COLO668 (cell line): ENCODE data around the gene MAPK8IP3.

Source experiments
- DNase-seq: peaks from one replicate; lab custom pipeline; 2025; ENCODE audit not compliant: unreplicated experiment; lab: John Stamatoyannopoulos, UW

MAPK8IP3 gene

GRCh38 chr16:1772908-1773702 lies 67.1 kb downstream of the MAPK8IP3 start, which contains the start of gene MRPS34:
TSS of gene MRPS34 (minus strand) at chr16:1773134. CDS start at chr16:1773119, 15 bp downstream.
- peak; percentile 93 for DNase-seq

GRCh38 chr16:1773703-1774447 lies 67.9 kb downstream of the MAPK8IP3 start:
- DNase-seq, result peak; percentile 45

DNA sequence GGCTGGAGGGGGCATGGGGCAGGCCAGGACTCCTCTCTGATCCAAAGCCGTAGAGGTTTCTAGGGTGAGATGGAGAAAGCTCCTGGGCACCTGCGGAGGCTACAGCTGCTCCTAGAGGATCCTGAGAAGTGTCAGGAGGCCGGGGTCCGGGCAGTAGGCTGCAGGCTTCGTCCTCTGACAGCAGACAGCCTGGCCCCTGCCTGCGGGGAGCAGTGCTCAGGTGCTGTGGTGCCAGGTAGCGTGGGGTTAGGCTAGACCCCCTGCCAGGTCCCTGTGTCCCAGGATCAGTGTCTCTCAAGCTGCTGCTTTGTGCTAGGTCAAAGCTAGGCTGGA lies 68.4 kb downstream of the MAPK8IP3 start:
- DNase-seq, result no peak

GRCh38 chr16:1775006-1775845 lies 69.2 kb downstream of the MAPK8IP3 start:
- DNase-seq, result no peak

GRCh38 chr16:1775846-1776671 lies 70.1 kb downstream of the MAPK8IP3 start:
- no peak for DNase-seq

GRCh38 chr16:1776672-1776955 lies 70.6 kb downstream of the MAPK8IP3 start:
- no peak for DNase-seq

DNA sequence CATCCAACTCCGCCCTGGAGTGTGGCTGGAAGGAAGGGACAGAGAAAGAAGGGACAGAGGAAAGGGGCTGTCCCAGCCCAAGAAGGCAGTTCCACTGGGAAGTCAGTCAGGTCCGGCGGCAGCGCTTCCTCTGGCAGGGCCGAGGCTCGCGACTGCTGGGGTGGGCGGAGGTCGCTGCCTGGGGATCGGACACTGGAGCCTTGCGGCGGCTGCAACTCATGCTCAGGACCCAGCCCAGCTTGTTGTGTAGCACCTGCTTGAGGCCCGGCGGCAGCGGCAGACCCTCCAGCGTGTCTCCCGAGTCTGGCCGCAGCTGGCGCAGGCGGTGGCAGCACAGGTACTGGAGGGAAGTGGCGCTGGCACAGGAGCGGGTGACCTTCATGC lies 71.0 kb downstream of the MAPK8IP3 start:
- DNase-seq, result no peak

GRCh38 chr16:1777375-1778199 lies 71.6 kb downstream of the MAPK8IP3 start:
- DNase-seq, result no peak

DNA sequence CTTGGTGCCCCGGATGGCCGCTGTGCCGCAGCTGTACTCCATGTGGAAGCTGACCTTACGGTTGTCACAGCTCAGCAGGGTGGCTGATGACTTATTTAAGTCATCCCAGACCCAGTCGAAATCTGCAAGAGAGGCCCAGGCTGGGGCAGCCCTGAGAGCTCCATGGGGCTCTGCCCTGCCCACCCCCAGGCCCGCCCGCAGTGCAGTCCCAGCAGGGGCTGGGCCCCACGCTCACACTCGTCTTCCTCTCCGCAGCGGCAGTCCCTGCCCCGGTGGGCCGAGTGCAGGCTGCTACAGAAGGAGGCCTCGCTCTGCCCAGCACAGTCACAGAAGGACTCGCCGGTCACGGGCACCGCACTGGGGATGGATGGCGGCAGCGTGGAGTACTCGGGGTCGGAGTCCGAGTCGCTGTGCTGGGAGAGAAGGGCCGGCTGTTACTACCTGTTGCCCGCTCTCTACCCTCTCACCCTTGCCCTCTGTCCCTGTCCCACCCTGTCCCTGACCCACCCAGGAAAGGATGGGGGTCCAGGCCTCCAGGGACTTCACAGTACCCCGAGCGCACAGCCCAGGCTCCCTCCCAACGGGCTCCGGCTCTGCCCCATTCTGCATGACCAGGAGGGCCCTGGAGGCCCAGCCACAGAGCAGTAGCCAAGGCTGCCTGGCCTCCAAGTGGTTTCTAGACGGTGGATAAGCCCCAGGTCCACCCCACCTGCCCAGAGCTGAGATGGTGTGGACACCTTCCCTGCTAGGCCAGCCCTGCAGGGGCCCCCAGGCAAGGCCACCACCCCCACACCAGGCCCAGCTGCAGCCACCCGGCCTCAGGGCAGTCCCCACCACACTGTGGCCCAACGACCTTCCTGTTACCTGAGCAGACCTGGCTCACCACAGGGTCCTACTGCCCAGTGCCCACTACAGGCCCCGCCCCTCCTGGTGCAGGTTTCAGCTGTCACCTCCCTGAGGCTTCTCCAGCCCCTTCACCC lies 72.5 kb downstream of the MAPK8IP3 start:
- no peak for DNase-seq

GRCh38 chr16:1779234-1779701 lies 73.3 kb downstream of the MAPK8IP3 start:
- DNase-seq, result no peak

DNA sequence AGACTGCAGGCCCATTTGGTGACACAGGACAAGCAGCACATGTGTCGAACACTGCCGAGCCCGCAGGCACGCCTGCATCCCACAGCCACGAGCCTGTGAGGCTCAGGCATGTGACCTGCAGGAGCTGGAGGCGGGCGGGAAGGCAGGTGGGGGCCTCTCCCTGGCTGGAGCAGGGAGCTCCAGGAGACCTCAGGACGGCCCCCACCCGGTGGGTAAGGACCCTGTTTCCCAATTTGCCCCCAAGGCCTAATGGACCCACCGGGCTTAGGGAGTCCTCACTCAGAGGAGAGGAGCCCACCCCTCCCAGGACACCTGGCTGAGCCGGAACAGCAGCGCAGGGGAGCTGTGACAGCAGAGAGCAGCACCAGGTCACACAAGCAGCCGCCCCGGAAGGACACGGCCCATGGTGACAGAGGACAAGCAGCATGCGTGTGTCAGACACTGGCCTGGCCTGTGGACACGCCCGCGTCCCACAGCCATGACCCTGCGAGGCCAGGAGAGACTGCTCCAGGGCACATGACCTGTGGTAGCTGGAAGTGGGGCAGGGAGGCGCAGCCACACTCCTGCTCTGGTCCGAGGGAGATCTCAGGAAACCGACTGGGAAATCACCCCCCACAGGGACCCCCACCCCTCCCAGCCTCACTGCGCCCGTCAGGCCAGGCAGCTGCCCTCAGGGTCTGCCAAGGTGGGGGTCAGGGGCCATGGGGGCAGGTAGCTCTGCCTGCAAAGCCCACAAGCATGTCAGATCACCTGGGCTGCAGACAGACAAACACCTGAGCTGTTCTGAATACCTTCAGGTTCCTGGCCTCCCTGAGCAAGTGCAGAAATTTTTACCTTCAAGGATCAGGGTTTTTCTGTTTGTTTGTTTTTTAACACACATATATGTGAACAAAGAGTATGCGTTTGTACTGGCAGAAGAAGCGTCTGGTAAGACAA lies 74.0 kb downstream of the MAPK8IP3 start:
- DNase-seq, result no peak

- no peak for DNase-seq
Measured at GRCh38 chr16:1780677-1781072, 74.7 kb downstream of the MAPK8IP3 start.

GRCh38 chr16:1781254-1781653 lies 75.3 kb downstream of the MAPK8IP3 start:
- DNase-seq, result no peak

DNA sequence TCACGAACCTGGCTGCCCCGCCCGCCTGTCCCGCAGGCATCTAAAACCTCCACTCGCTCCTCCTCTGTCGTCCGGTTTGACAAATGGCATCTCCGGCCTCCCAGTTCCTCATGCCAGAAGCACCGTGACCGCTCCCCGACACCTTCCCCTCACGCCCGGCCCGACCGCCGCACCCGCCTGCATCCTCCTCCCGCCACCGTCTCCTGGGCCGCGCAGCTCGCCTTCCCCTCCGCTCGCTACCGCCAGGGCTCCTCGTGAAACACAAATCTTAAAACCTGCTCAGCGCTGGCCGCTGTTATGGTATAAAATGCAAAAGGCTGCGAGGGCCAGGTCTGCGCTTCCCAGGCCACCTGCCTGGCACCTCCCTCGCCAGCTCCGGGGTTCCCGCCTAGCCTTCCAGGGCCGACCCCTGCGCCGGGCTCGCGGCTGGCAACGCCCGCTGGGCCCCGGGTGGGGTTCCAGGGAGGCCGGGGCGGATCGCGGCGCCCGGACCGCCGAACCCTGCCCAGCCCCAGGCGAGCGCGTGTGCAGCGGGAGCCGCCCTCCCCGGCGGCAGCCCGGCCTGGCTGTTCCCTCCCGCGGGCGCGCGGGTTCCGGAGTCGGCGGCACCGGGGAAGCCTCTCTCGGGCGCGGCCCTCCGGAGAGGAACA lies 75.9 kb downstream of the MAPK8IP3 start:
- no peak for DNase-seq

GRCh38 chr16:1782408-1783264 lies 76.6 kb downstream of the MAPK8IP3 start, which contains the start of the genes NUBP2 and SPSB3:
TSS of gene NUBP2 (plus strand) at chr16:1782960. CDS start at chr16:1783021, 61 bp downstream.
TSS of gene SPSB3 (minus strand) at chr16:1782571. CDS start at chr16:1781483, 1,088 bp downstream.
- DNase-seq, result peak; percentile 99
